Stimulated activated CD4-positive, alpha-beta T cell treated with anti-CD3 and anti-CD28 coated beads, Interleukin-1b, Interleukin-23, amount 100 ng/mL, for 4 hours (primary cell): ENCODE results near the gene MCTP2.
"Not testable (repeated sequence)": the region's sequence is repeated elsewhere in the genome, so short reads cannot be mapped to it uniquely, and the experiment has no call there.

Experiments used
- DNase-seq, 2 donors: peaks; one replicate each; pipeline ENCODE4 v3.0.0-alpha.2; 2020; ENCODE audit warnings: low read depth in 2 of 2

Gene MCTP2

GRCh38 chr15:94453227-94453988, 222.0 kb downstream of the MCTP2 start:
- no peak for DNase-seq

- no peak for DNase-seq
Observed at GRCh38 chr15:94455297-94455696, 223.9 kb downstream of the MCTP2 start.

- no peak for DNase-seq
Observed at GRCh38 chr15:94456226-94456625, 224.9 kb downstream of the MCTP2 start.

GRCh38 chr15:94457661-94458060, 226.3 kb downstream of the MCTP2 start:
- DNase-seq = no peak

- no peak for DNase-seq
Observed at GRCh38 chr15:94460624-94461023, 229.3 kb downstream of the MCTP2 start.

- DNase-seq = no peak
Observed at GRCh38 chr15:94467034-94467433, 235.7 kb downstream of the MCTP2 start.

- no peak for DNase-seq
Observed at GRCh38 chr15:94470492-94470891, 239.1 kb downstream of the MCTP2 start.

- DNase-seq = no peak
Observed at GRCh38 chr15:94476686-94477085, 245.3 kb downstream of the MCTP2 start.

- DNase-seq = no peak
Observed at GRCh38 chr15:94477913-94478553, 246.7 kb downstream of the MCTP2 start.

GRCh38 chr15:94478763-94479162, 247.4 kb downstream of the MCTP2 start:
- DNase-seq = no peak

- DNase-seq = no peak
Observed at GRCh38 chr15:94480289-94480834, 249.0 kb downstream of the MCTP2 start.

- DNase-seq = no peak
Observed at GRCh38 chr15:94485148-94485719, 253.9 kb downstream of the MCTP2 start.

- DNase-seq = no peak
Observed at GRCh38 chr15:94487635-94488034, 256.3 kb downstream of the MCTP2 start.

GRCh38 chr15:94493176-94493575, 261.8 kb downstream of the MCTP2 start:
- no peak for DNase-seq

- not testable (repeated sequence) for DNase-seq
Observed at GRCh38 chr15:94493586-94493985, 262.2 kb downstream of the MCTP2 start.

- DNase-seq = no peak
Observed at GRCh38 chr15:94494732-94495131, 263.4 kb downstream of the MCTP2 start.

- DNase-seq = no peak
Observed at GRCh38 chr15:94503293-94503692, 271.9 kb downstream of the MCTP2 start.

- DNase-seq = no peak
Observed at GRCh38 chr15:94509259-94509658, 277.9 kb downstream of the MCTP2 start.

GRCh38 chr15:94522125-94522524, 290.8 kb downstream of the MCTP2 start:
- no peak for DNase-seq

GRCh38 chr15:94523873-94524272, 292.5 kb downstream of the MCTP2 start:
- no peak for DNase-seq

- DNase-seq = no peak
Observed at GRCh38 chr15:94524565-94524964, 293.2 kb downstream of the MCTP2 start.

GRCh38 chr15:94526071-94526689, 294.8 kb downstream of the MCTP2 start:
- DNase-seq = no peak
